GM10248 (cell line): ENCODE results near the gene GRID1.

Experiments used
- CTCF ChIA-PET: fragments of 300-600 bp; sonication (Branson Sonifier 250); formaldehyde crosslinking; extraction: SDS; loops from one replicate; lab custom pipeline; 2021; ENCODE audit warnings: antibody characterized with exemption; lab: Yijun Ruan, JAX
- POLR2A ChIA-PET: fragments of 350-650 bp; sonication (Branson Sonifier 250); formaldehyde crosslinking; extraction: SDS; loops from one replicate; lab custom pipeline; 2020; ENCODE audit warnings: antibody characterized with exemption; lab: Yijun Ruan, JAX
- DNase-seq: peaks from one replicate; pipeline ENCODE4 v3.0.0; 2012; ENCODE audit errors: extremely low spot score
- TF ChIP-seq, protein P1 (sequence below): IDR thresholded peaks from 2 replicates; pipeline ENCODE4 v1.5.1; 2012; ENCODE audit warnings: mild to moderate bottlenecking, low read depth; ENCODE audit errors: extremely low read depth, missing control alignments, control extremely low read depth

The GRID1 gene

DNA sequence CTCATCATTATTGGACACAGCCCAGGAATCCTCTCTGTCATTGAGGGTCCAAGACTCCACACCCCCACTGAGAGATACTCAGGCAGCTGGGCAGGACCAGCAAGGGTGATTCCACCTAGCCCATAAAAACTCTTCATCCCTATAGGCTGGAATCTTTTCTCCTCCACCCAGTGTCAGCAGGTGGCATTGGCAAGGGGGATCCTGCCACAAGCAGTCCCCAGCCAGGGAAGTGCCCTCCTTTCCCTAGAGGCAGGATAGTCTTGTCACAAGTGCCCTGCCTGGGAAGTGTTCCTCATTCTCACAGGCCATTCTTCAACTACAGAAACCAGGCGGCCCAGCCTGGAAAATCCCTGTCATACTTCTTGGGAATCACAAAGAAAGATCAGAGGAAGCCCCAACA, 533.6 kb downstream of the GRID1 start:
- TF ChIP-seq, protein P1, sequence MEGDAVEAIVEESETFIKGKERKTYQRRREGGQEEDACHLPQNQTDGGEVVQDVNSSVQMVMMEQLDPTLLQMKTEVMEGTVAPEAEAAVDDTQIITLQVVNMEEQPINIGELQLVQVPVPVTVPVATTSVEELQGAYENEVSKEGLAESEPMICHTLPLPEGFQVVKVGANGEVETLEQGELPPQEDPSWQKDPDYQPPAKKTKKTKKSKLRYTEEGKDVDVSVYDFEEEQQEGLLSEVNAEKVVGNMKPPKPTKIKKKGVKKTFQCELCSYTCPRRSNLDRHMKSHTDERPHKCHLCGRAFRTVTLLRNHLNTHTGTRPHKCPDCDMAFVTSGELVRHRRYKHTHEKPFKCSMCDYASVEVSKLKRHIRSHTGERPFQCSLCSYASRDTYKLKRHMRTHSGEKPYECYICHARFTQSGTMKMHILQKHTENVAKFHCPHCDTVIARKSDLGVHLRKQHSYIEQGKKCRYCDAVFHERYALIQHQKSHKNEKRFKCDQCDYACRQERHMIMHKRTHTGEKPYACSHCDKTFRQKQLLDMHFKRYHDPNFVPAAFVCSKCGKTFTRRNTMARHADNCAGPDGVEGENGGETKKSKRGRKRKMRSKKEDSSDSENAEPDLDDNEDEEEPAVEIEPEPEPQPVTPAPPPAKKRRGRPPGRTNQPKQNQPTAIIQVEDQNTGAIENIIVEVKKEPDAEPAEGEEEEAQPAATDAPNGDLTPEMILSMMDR = no peak
- ChIA-PET CTCF (no interaction called here), POLR2A (no interaction called here)
- no peak for DNase-seq

DNA sequence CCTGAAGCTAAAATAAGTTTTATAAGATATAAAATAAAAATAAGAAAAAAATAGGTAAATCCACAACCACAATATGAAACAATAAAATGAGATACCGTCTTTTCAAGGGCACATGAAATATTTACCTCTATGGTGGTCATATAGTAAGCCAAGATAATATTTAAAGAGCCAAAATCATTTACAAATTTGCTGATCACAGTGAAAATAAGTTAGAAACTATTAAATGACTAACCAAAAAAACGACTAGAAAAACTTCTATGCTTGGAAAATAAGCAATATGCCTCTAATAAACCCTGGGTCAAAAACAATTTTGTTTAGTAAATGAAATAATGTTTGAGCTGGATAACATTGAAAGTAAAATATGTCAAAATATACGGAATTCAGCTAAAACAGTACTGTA, 535.2 kb downstream of the GRID1 start:
- ChIA-PET CTCF (no interaction called here), POLR2A (no interaction called here)
- TF ChIP-seq, protein P1 = no peak
- no peak for DNase-seq

DNA sequence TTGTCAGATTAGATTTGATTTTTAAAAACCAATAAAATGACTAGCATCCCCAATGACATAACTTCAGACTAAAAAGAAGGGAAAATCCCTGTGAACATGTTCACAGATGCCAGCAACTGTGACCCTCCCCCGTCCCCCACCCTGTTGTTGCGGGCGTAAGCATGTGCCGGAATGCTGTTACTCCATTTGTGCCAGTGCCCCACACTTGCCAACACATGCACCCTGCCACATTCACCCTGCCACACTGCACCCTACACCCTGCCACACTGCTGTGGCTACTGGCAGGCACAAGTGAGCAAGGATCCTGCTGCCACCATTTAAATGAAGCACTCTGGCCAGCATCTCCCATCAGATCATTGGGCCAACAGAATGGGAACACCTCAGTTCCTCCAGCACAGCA, 540.2 kb downstream of the GRID1 start:
- DNase-seq = no peak
- ChIA-PET POLR2A (no interaction called here), CTCF (interaction anchor here (2.1 kb wide), 1 partner anchor 12 kb away, joined by 5 read pairs; no protein-coding TSS in a partner anchor)
- TF ChIP-seq, protein P1 = no peak

DNA sequence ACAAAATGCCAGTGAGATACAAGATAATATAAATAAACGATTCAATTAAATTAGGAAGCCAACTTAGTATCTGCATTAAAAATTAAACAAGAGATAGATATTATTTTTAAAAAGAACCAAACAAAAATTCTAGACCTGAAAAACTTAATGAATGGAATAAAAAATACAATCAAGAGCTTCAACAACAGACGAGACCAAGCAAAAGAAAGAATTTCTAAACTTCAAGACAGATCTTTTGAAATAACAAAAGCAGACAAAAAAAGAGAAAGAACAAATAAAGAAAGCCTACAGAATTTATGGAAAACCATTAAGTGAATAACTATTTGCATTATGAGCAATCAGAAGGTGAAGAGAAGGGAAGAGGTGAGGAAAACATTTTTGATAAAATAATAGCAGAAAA, 555.2 kb downstream of the GRID1 start:
- POLR2A ChIA-PET = no interaction called here
- TF ChIP-seq, protein P1 = no peak
- DNase-seq = no peak
- CTCF ChIA-PET = no interaction called here

DNA sequence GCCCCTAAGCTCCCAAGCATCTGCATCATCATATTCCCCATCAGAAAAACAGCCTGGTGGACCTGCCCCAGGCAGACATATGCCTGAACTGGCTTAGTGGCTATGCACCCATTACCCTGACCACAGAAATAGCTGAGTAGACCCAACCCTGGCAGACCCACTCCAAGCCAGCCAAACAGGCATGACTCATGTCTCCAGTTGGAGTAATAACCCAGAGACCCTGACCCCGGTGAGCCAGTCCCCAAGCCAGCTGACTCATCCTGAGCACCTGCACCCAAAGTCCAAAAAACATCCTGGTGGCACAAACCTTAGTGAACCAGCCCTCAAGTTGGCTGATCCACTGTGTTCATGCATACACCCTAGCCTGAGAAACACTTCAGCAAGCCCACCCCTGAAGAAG, 555.9 kb downstream of the GRID1 start:
- CTCF ChIA-PET = no interaction called here
- DNase-seq = no peak
- TF ChIP-seq, protein P1 = no peak

DNA sequence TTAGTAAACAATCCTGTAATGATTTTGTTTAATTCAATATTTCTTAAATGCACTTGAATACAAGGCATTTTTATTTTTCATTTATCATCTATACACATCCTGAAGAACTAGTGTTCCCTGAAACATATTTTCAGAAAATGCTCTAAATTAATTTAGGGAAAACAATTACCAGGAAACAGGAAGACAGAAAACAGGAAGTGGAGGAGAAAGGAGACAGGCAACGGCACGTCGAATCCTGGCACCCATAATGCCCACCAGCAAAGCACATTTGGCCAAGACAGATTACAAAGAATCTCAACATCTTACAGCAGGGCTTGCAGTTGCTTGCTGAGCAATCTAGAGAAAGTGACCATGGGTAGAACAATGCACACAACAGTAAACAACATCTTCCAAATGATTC, 571.1 kb downstream of the GRID1 start:
- ChIA-PET POLR2A (no interaction called here), CTCF (interaction anchor here (1.2 to 1.5 kb wide), 2 partner anchors 28 to 73 kb away, joined by 3 read pairs; no protein-coding TSS in a partner anchor)
- no peak for DNase-seq
- TF ChIP-seq, protein P1 = no peak

More for the DNA sequence above, 555.9 kb downstream of the GRID1 start:
- POLR2A ChIA-PET = no interaction called here

DNA sequence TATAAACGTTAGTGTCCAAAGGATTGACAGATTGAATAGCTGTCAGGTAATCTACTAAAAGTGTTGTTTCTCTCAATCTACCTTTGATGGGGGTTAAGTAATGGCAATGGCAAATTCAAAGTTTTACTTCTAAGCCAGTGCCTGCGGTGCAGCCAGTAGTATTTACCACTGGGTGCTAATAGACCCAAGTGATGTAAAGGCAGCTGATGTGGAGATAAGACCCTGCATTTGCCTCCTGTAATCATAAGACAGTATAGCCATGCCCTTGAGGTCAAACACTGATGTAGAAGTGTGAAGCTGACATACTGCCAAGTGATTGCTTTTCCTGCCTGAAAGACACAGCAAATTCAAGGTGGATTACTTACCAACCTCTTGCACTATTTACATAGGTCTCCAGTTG, 572.0 kb downstream of the GRID1 start:
- CTCF ChIA-PET = interaction anchor here (1.6 kb wide), 1 partner anchor 11 kb away, joined by 5 read pairs; no protein-coding TSS in a partner anchor
- POLR2A ChIA-PET = no interaction called here
- TF ChIP-seq, protein P1 = no peak
- DNase-seq = no peak
